K562 (cell line): ENCODE data around the gene IL6R. TPM values are rescaled to one million over a fixed set of nuclear protein-coding genes. Genes with fewer than 3 reads are reported as not detected.
A peak's percentile ranks its signal among the peaks of the same experiment; 100 is the strongest.

Experiments
- ARHGAP35 ChIP-seq: fragments of 450-650 bp; IDR thresholded peaks from 2 replicates; pipeline ENCODE4 v1.6.1; 2018; ENCODE audit not compliant: partially characterized antibody
- GTF3C2 ChIP-seq: IDR thresholded peaks from 3 replicates; pipeline ENCODE4 v1.6.1; 2011; ENCODE audit warnings: borderline replicate concordance, mild to moderate bottlenecking, moderate library complexity; ENCODE audit not compliant: insufficient read length; ENCODE audit errors: extremely low read depth
- JUNB ChIP-seq: fragments of 450-650 bp; formaldehyde crosslinking; conservative IDR thresholded peaks from 2 replicates; pipeline ENCODE4 v1.4.0; 2020; ENCODE audit warnings: mild to moderate bottlenecking
- NFIX ChIP-seq: fragments of 250-450 bp; sonication (Bioruptor Pico); IDR thresholded peaks from 2 replicates; pipeline ENCODE4 v1.4.0; 2020; ENCODE audit warnings: low read depth, mild to moderate bottlenecking, moderate library complexity
- SMARCA5 ChIP-seq: fragments of 450-650 bp; IDR thresholded peaks from 2 replicates; pipeline ENCODE4 v1.6.1; 2016
- ZBTB7A ChIP-seq: IDR thresholded peaks from 2 replicates; pipeline ENCODE4 v1.6.1; 2011; ENCODE audit warnings: low read depth, mild to moderate bottlenecking, low read length, moderate library complexity, borderline replicate concordance; ENCODE audit not compliant: control insufficient read depth
- ZNF184 ChIP-seq: sonication (generic); formaldehyde crosslinking; IDR thresholded peaks from 2 replicates; pipeline ENCODE4 v1.5.0; 2020; ENCODE audit warnings: missing genetic modification reagents
- ZNF511 ChIP-seq: sonication (generic); formaldehyde crosslinking; IDR thresholded peaks from 2 replicates; pipeline ENCODE4 v1.8.0; 2022; ENCODE audit warnings: mild to moderate bottlenecking, missing genetic modification reagents
- ZNF586 ChIP-seq: fragments of 450-650 bp; formaldehyde crosslinking; conservative IDR thresholded peaks from 2 replicates; pipeline ENCODE4 v1.4.0; 2020; ENCODE audit warnings: mild to moderate bottlenecking, moderate library complexity
- ZNF79 ChIP-seq: fragments of 250-450 bp; sonication (Bioruptor Pico); IDR thresholded peaks from 2 replicates; pipeline ENCODE4 v1.4.0; 2020; ENCODE audit warnings: low read depth, mild to moderate bottlenecking, moderate library complexity
- polyA plus RNA-seq, 8 experiments: library from polyadenylated mRNA; depleted of rRNA in 4 of 8; stranded (reverse) in 5 of 8; unstranded in 3 of 8; fragments of >200 nt; fragmentation: Nextera tagmentation in 2 of 8; fragmentation: Illumina TruSeq in 1 of 8; extraction: Ambion mirVana in 2 of 8; extraction: Trizol in 1 of 8; gene quantifications; 2 replicates each; pipeline versions ENCODE4 v1.2.1 to v1.2.3, GENCODE V29; 2011 to 2014; ENCODE audit warnings: inconsistent platforms in 1 of 8, missing spikeins in 1 of 8
- total RNA-seq, 7 experiments: library from RNA; depleted of rRNA in 6 of 7; stranded (reverse); fragments of >200 nt in 6 of 7; fragmentation: Illumina TruSeq in 2 of 7; extraction: Trizol in 2 of 7; gene quantifications; 2 replicates each; pipeline versions ENCODE4 v1.2.1 to v1.2.3, GENCODE V29; 2011 to 2021; ENCODE audit warnings: low replicate concordance in 1 of 7
- TF ChIP-seq, protein P1 (sequence below): conservative IDR thresholded peaks from 2 replicates; pipeline ENCODE4 v1.6.1; 2011; ENCODE audit warnings: low read depth, mild to moderate bottlenecking, low read length; ENCODE audit not compliant: control insufficient read depth
- TF ChIP-seq, protein P2 (sequence below): fragments of 450-650 bp; IDR thresholded peaks from 2 replicates; pipeline ENCODE4 v1.6.1; 2017; ENCODE audit warnings: antibody characterized with exemption, mild to moderate bottlenecking

The IL6R gene
- total and polyA plus RNA-seq, 9 of the 15 experiments (the other 6 are each of a cell fraction or from before 2014, with no cell fraction given), result 0.05 to 1.1 (median 0.11) TPM; not detected in 2

GRCh38 chr1:154386643-154387352, 18.3 kb upstream of the IL6R start (continued):
- TF ChIP-seq, protein P1, sequence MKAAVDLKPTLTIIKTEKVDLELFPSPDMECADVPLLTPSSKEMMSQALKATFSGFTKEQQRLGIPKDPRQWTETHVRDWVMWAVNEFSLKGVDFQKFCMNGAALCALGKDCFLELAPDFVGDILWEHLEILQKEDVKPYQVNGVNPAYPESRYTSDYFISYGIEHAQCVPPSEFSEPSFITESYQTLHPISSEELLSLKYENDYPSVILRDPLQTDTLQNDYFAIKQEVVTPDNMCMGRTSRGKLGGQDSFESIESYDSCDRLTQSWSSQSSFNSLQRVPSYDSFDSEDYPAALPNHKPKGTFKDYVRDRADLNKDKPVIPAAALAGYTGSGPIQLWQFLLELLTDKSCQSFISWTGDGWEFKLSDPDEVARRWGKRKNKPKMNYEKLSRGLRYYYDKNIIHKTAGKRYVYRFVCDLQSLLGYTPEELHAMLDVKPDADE, result no peak
- TF ChIP-seq JUNB (CRISPR knock-in tag) (no peak), GTF3C2 (no peak), ARHGAP35 (no peak), ZNF586 (CRISPR knock-in tag) (no peak), ZNF511 (CRISPR knock-in tag) (no peak), ZNF184 (CRISPR knock-in tag) (no peak), ZBTB7A (peak; percentile 65; the same call in 1 of the 2 replicates), SMARCA5 (no peak), NFIX (no peak), ZNF79 (no peak)
- TF ChIP-seq, protein P2, sequence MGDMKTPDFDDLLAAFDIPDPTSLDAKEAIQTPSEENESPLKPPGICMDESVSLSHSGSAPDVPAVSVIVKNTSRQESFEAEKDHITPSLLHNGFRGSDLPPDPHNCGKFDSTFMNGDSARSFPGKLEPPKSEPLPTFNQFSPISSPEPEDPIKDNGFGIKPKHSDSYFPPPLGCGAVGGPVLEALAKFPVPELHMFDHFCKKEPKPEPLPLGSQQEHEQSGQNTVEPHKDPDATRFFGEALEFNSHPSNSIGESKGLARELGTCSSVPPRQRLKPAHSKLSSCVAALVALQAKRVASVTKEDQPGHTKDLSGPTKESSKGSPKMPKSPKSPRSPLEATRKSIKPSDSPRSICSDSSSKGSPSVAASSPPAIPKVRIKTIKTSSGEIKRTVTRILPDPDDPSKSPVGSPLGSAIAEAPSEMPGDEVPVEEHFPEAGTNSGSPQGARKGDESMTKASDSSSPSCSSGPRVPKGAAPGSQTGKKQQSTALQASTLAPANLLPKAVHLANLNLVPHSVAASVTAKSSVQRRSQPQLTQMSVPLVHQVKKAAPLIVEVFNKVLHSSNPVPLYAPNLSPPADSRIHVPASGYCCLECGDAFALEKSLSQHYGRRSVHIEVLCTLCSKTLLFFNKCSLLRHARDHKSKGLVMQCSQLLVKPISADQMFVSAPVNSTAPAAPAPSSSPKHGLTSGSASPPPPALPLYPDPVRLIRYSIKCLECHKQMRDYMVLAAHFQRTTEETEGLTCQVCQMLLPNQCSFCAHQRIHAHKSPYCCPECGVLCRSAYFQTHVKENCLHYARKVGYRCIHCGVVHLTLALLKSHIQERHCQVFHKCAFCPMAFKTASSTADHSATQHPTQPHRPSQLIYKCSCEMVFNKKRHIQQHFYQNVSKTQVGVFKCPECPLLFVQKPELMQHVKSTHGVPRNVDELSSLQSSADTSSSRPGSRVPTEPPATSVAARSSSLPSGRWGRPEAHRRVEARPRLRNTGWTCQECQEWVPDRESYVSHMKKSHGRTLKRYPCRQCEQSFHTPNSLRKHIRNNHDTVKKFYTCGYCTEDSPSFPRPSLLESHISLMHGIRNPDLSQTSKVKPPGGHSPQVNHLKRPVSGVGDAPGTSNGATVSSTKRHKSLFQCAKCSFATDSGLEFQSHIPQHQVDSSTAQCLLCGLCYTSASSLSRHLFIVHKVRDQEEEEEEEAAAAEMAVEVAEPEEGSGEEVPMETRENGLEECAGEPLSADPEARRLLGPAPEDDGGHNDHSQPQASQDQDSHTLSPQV, result peak; percentile 91
